ENCODE results near the gene PBRM1.

- no peak for TF ChIP-seq TAF1 (conservative IDR thresholded peaks at IDR 0.05)
- no peak for TF ChIP-seq EGR1 (IDR thresholded peaks at IDR 0.05; ENCODE audit: low read depth in 2 of 2)
- TF ChIP-seq CTCF (IDR thresholded peaks at IDR 0.05; ENCODE audit: low read depth, low read length, missing input control) = no peak
- no peak for TF ChIP-seq FOXA1 (IDR thresholded peaks at IDR 0.05)
- no peak for TF ChIP-seq SP1 (IDR thresholded peaks at IDR 0.05)
- TF ChIP-seq, protein P1, sequence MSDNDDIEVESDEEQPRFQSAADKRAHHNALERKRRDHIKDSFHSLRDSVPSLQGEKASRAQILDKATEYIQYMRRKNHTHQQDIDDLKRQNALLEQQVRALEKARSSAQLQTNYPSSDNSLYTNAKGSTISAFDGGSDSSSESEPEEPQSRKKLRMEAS (IDR thresholded peaks at IDR 0.05) = no peak
- TF ChIP-seq, protein P2, sequence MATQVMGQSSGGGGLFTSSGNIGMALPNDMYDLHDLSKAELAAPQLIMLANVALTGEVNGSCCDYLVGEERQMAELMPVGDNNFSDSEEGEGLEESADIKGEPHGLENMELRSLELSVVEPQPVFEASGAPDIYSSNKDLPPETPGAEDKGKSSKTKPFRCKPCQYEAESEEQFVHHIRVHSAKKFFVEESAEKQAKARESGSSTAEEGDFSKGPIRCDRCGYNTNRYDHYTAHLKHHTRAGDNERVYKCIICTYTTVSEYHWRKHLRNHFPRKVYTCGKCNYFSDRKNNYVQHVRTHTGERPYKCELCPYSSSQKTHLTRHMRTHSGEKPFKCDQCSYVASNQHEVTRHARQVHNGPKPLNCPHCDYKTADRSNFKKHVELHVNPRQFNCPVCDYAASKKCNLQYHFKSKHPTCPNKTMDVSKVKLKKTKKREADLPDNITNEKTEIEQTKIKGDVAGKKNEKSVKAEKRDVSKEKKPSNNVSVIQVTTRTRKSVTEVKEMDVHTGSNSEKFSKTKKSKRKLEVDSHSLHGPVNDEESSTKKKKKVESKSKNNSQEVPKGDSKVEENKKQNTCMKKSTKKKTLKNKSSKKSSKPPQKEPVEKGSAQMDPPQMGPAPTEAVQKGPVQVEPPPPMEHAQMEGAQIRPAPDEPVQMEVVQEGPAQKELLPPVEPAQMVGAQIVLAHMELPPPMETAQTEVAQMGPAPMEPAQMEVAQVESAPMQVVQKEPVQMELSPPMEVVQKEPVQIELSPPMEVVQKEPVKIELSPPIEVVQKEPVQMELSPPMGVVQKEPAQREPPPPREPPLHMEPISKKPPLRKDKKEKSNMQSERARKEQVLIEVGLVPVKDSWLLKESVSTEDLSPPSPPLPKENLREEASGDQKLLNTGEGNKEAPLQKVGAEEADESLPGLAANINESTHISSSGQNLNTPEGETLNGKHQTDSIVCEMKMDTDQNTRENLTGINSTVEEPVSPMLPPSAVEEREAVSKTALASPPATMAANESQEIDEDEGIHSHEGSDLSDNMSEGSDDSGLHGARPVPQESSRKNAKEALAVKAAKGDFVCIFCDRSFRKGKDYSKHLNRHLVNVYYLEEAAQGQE (IDR thresholded peaks at IDR 0.05) = peak; percentile 33
- TF ChIP-seq FOXA2 (IDR thresholded peaks at IDR 0.05) = no peak
- no peak for TF ChIP-seq RAD21 (IDR thresholded peaks at IDR 0.05)
- TF ChIP-seq, protein P3, sequence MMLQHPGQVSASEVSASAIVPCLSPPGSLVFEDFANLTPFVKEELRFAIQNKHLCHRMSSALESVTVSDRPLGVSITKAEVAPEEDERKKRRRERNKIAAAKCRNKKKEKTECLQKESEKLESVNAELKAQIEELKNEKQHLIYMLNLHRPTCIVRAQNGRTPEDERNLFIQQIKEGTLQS (IDR thresholded peaks at IDR 0.05) = no peak
- no peak for TF ChIP-seq JUND (IDR thresholded peaks at IDR 0.05)
- TF ChIP-seq RXRA (IDR thresholded peaks at IDR 0.05) = no peak
These were observed 20.3 kb upstream of the PBRM1 start, which contains the start of the genes GLT8D1 and SPCS1 for GRCh38 chr3:52705688-52706686.

All from liver (tissue), 3 donors.